Subcutaneous adipose tissue (tissue), 4 donors: ENCODE results near the gene TOGARAM2. TPM values are rescaled to one million over a fixed set of nuclear protein-coding genes. Genes with fewer than 3 reads are reported as not detected.

Experiments used
- CTCF ChIP-seq: fragments of 450-650 bp; IDR thresholded peaks from one replicate; pipeline ENCODE4 v1.5.1; 2016; ENCODE audit warnings: low read depth, mild to moderate bottlenecking, control low read depth, antibody characterized with exemption, moderate library complexity
- total RNA-seq, 4 donors: library from RNA; depleted of rRNA; stranded (reverse); fragments of >200 nt; gene quantifications; one replicate each; pipeline ENCODE4 v1.1.0, GENCODE V29; 2016

The TOGARAM2 gene
- total RNA-seq, 4 donors from 2014 or later, result 0.16 to 3.5 (median 2.0) TPM

- TF ChIP-seq CTCF, result no peak
These were observed 70.6 kb downstream of the TOGARAM2 start for GRCh38 chr2:29051730-29052129.

GRCh38 chr2:29052807-29053206 is 71.7 kb downstream of the TOGARAM2 start:
- no peak for TF ChIP-seq CTCF

GRCh38 chr2:29053223-29053622 is 72.1 kb downstream of the TOGARAM2 start:
- no peak for TF ChIP-seq CTCF

- TF ChIP-seq CTCF, result no peak
These were observed 72.7 kb downstream of the TOGARAM2 start for GRCh38 chr2:29053670-29054400.

GRCh38 chr2:29054430-29054829 is 73.3 kb downstream of the TOGARAM2 start:
- no peak for TF ChIP-seq CTCF

- no peak for TF ChIP-seq CTCF
These were observed 74.5 kb downstream of the TOGARAM2 start for GRCh38 chr2:29055601-29056000.

- TF ChIP-seq CTCF, result no peak
These were observed 75.4 kb downstream of the TOGARAM2 start for GRCh38 chr2:29056452-29056851.
